GM19099 (cell line): ENCODE measurements around the gene CCDC148.

ENCODE experiments used
- POLR2A ChIP-seq: IDR thresholded peaks from 3 replicates; pipeline ENCODE4 v1.6.1; 2011; ENCODE audit warnings: low read depth; ENCODE audit not compliant: insufficient read length; ENCODE audit errors: extremely low read depth

The CCDC148 gene

DNA sequence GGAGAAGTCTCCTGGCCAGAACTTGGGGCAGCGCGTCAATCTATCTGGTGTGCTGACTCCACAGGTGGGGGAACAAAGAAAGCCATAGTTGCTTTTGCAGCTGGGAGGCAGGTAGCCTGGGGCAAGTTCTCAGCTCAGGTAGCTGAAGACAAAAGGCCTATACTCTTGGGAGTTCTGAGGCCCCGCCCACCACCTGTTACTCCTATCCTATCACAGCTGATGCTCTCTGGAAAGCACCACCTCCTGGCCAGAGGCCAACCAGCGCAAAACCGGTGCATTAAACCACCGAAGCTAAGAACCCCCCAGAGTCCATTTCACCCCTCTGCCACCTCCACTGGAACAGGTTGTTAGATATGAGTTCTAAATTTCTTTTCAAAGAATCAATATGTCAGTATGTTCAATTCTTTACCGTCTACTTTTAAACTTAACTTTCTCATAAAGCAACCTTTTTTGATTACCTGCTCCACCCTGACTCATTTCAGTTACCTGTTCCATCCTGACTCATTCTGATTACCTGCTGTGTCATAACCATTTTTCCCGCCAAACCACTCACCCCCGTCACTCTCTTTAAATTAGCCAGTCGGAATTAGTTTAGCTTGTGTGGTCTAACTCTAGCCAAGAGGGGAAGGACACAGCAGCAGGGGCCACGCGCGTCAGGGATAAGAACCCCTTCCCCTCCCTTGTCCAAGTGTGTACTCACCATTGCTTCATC, 311.5 kb downstream of the CCDC148 start:
- no peak for TF ChIP-seq POLR2A

DNA sequence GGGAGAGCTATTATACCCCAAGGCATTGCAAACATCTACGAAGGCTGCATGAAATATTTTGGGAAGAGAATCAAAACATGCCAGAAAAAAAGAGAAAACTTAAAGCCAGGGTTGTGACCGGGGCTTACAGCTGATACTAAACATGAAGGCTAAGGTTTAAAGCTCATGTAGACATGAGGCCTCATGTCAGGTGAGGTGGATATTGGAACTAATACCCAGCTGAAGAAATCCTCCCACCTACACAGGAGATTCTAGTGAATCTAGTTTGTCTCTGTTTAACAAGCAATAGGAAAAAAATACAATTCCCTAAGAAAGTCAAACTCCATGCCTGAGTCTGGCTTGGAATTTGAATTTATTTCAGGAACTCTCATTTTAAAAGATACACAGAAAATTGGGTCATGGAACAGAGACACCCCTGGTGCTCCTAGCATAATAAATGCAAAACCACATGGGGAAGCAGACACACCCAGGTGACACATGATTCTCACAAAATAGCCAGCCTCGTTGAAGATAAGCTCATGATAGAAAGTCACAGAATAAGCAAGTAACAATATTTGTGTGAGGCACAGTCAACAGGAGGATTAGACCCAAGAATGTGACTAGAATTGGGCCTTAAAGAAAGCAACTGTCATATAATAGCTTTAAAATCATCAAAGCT, 312.7 kb downstream of the CCDC148 start:
- no peak for TF ChIP-seq POLR2A

DNA sequence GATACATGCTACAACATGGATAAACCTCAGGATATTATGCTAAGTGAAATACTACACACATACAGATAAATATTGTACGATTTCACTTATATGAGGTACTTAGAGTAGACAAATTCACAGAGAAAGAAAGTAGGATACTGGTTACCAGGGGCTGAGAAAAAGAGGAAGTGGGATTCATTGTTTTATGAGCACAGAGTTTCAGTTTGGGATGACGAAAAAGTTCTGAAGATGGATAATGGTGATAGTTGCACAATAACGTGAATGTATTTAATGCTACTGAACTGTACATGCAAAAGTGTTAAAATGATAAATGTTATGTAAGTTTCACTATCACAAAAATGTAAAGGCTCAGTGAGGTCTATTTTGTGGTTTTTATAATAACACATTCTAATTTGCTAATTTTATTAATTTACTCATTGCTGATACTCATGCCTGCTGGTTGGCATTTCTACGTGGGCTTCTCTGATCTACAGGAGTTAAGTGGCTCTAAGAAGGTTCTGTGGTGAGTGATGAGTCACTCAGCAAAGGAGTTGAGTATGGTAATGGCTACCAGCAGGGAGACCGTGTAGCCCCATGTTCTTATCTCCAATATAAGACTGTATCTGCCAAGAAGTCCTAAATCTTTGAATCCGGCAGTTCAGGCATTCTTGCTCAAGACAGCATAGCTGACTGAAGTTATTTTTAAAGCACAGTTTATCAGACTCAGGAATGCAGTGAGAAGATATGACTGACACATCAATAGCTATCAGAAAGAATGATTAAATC, 313.8 kb downstream of the CCDC148 start:
- no peak for TF ChIP-seq POLR2A

DNA sequence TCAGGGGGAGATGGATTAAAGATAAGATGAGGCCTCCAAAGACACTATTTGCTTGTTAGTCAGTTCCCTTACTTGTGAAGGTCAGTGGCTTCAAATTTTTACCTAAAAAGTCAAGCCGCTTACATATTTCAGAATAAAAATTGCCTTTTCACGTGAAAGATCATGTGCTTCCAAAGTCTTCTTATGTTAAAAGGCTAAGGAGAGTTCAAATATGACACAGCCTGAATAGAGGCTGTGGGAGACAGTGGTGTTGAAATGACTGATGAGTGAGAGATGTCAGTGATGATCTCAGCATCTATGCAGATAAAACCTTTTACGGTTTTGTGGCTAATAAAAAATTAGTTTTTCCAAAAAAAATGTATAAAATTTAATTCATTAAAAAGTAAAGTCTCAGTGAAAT, 314.4 kb downstream of the CCDC148 start:
- no peak for TF ChIP-seq POLR2A

DNA sequence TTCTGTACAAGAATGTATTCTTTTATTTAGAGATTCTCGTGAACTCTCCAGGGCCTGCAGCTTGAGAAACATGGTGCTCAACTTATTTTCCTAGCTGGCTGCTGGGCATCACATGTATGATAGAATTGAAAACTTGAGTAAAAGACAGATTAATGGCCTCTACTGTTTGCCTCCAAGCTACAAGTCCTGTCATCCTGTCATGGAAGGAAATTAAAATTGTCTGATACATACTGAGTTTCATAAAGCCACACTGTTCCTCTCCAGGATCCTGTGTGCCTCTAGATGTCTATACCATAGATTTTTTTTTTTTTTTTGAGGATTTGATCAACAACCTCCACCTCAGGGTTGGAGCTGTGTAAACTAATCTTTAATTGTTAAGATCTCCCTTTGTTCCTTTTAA, 316.4 kb downstream of the CCDC148 start:
- no peak for TF ChIP-seq POLR2A

DNA sequence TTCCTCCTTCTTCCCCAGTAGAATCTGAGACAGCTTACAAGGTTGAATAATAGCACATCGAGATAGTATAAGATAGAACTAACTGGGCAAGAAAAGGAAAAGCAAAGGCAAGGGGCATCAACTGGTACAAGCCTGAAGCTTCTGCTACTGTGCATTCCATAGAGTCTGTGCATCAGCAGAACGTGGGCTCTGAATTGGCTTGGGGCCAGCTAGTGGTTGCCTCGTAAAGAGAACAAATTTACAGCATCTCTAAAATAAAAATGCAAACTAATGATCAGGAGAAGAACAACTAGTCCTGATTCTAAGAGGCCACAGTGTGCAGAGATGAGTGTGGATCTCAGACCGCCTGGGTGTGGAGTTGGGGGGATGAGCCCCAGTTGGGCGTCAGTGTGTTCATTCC, 318.3 kb downstream of the CCDC148 start:
- no peak for TF ChIP-seq POLR2A

DNA sequence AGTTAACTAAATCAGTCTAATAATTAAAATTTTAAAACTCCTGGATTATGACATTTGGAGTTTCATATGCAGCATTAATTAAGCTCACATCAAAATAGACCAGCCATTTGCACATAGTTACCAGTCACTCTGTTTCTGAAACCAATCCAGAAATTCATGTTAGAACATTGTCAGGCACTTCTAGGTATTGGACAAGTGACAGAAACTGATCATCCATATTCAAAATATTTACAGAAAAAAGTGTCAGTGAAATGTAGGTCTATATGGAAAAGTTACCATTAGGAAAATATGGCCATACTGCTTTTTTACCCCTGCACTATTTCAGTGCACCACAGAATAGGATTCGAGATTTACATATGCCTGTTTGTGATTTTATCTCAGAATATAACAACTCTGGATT, 321.5 kb downstream of the CCDC148 start:
- TF ChIP-seq POLR2A = no peak

DNA sequence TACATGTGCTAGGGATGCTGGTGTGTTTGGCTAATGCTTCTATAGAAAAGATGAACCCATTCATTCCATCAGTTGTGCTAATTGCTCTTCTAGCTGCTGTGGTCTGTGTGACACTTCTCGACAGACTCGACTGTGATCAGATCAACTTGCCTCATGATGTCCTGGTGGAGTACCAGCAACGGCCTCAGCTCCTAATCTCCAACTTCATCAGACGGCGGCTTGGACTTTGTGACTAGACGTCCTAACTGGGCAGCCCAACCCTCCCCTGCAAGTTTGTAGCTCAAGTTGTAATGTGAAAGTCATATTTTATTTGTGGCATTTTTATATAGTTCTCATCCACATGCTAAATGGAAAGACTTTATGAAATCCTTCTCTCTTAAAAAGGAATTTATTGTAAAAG, 321.9 kb downstream of the CCDC148 start:
- no peak for TF ChIP-seq POLR2A

DNA sequence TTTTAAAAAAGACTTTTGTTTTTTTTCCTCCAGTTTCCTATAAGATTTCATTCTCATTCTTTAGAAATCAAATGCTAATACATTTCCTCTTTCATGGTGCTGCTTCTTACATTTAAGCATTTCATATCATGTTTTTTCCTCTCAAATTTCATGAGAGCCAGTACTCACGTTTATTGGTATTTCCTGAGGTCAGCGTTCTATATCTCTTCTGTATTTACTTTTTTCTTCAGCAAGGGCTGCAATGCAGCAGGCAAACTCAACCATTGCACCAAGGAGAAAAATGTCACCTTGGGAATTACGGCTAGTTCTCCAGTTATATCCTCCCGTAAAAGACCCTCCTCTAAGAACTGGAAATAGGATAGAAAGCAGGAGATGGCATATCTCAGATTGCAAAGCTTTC, 322.5 kb downstream of the CCDC148 start:
- no peak for TF ChIP-seq POLR2A

DNA sequence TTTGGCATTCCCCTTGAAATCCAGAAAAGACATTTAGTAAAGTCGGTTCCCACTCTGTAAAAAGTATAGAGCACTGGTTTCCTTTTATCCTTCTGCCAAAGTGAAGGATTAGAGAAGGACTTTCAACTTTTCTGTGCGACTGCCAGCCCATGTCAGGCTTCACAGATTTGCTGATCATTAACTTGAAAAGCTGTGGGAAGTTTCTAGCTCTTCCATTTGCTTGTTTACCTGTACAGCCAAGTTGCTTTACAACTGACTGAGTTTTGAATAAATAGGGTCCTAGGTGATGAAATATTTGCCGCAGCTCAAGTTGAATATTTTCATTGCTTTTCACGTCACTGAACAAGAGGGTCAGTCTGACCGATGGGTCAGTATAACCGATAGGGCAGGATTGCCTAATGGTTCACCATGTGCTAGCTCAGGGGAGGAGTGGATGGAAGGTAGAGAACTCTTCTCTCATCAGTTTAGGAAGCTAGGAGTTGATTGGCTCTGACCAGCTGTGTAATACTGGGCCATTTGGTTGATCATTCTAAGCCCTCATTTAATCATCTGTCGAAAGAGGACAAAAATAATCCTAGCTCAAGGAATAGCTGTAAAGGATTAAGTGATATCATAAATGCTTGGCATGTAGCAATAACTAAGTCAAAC, 324.5 kb downstream of the CCDC148 start:
- no peak for TF ChIP-seq POLR2A

DNA sequence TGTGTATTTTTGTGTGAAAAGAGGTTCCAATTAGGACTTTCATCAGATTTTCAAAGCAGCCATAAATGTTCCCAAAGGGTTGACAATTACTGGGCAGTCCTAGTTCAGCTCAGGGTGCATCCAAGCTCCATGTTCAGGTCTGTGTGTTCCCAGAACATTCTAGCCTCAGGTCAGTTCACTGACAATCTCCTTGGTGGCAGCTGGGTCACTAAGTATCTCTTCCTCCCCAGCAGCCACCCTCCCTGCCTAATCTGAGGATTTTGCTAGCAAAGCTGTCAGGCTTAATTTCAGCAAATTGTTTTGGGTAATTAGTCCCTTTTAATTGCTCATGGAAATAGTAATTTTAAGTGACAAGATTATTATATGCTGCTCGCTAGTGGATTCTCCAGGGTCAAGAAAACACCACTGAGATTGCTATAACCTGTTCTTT, 325.1 kb downstream of the CCDC148 start:
- no peak for TF ChIP-seq POLR2A

DNA sequence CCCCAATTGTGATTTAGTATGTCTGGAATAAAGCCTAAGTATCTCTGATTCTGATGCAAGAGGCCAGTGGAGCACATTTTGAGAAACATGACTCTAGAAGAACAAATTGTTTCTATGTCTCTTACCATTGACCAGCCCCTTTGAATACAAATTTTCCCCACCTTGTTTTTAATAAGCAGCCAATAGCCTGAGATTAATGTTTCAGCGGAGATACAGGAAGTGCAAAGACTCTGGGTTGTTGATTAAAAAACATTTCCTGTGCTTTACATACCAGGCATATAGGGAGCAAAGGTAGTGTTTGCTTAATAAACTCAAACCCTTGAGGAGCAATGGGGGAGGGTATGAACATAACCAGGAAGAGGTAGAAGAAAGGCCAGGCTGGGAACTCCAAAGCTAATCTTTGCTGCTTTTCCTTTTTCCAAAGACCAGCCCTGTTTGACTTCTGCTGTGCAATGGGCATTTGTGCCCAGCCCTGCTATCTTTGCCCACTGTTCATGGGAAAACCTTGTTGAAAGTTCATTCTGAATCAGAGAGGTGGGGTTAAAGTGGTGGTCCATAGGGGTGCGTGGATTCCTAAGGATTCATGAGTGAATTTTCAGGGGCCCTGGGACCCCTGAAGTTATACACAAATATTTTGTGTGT, 325.6 kb downstream of the CCDC148 start:
- no peak for TF ChIP-seq POLR2A

DNA sequence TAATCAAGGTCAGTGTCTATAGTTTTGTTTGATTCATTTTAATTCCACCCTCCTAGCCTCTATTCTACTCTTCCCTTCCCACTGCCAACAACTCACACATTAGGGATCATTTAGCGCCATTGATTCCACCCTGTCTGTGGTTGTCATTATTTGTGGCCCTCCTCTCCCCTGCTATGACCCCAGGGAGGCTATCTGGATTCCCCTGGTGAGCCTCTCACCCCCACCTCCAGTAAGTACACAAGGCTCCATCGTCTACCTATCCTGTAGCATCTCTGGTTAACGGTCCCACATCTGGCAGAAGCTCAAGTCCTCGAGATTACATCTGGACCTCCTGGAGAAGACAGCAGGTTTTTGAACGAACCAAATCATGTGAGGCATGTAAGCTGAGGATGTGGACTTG, 327.5 kb downstream of the CCDC148 start:
- no peak for TF ChIP-seq POLR2A

DNA sequence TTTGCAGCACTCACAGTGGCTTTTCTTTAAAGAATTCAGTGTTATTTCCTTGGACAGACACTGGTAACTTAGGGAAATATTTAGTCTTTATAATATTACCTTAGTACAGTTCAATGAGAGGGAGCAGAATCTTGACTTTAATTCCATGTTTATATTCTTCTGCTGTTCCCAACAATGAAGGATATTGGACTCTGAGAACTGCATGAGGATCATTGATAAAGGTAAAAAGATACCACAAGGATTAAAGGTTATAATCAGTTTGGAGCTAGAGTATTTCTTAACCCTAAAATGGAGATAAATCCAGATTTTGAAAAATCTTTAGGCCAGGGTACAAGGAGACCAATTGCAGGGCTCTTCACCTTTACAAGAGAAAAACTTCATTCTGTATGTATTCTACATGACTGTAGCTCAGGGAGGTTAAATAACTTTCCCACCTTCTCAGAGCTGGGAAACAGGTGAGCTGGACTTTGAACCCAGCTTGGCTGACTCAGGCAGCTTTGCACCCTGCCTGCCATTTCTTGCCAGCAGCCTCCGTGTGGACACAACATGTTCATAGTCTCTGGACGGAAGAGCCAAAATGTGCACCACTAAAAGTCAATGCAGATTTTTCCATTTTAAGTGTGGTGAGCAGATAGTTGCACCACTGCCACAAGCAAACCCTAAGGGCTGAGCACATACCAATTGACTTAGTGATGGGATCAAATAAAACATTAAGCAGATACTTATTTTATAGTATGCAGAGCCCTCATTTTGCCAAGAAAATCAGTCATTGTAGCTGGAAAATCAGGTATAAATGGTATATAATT, 328.2 kb downstream of the CCDC148 start:
- no peak for TF ChIP-seq POLR2A
